GOT3 (cell line): ENCODE results near the gene PCDH17.

ENCODE experiments used
- DNase-seq: peaks from one replicate; lab custom pipeline; 2025; ENCODE audit warnings: mixed read lengths; lab: John Stamatoyannopoulos, UW

Gene PCDH17

DNA sequence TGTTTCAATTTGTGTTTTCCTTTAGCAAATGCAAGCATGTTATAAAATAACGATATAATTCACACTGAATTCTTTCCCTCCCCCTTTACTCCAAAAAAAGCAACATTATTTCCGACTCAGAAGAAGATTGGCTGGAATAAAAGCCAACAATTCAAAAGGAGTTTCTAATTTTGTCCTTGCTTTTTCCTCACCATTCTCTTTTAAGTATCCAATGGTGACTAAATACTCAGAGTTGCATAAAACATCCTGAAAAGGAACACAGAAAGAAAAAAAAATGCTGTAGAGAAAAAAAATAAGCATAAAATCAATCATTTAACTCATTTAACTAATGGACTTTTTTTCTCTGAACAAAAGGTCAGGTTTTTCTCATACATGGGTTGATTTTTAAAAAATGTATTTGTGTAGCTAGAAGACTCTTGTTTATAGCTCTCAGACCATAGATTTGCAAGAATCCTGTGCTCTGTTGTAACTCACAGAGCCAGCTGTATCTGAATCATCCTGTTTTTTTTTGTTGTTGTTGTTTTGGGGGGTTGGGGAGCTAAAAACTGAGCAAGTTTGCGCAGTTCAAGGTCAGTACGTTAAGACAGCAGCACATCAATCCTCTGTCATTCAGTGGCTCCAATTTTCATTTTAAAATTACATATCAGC lies 108.1 kb downstream of the PCDH17 start:
- no peak for DNase-seq

DNA sequence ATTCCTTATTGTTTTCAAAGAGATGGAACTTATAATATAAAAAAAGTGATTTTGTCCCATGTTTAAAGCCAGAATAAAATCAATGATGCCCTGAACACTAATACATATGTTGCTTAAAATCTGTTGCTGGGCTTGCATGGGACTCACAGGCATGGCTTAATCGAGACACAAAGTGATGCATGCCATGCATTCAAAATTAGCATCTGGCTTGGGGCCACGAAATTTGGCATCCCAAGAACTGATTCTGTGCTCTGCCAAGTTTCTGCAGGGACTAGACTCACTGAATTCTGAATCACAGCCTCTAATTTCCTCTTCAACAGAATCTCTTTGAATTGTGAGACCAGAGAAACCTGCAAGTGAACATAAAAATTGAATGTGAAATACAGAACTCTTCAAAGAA lies 109.2 kb downstream of the PCDH17 start:
- DNase-seq, result no peak

DNA sequence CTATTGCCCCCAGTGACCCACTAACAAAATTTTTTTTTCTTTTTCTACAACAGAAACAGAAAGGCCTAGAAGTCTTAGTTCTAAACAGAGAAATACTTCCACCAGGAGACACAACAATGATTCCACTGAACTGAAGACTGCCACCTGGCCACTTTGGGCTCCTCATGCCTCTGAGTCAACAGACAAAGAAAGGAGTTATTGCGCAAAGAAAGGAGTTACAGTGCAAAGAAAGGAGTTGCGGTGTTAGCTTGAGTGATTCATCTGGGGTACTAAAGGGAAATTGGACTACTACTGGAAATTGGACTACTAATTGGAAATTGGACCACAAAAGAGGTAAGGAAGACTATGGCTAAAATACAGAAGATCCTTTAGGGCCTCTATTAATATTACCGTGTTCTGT lies 116.6 kb downstream of the PCDH17 start:
- no peak for DNase-seq

DNA sequence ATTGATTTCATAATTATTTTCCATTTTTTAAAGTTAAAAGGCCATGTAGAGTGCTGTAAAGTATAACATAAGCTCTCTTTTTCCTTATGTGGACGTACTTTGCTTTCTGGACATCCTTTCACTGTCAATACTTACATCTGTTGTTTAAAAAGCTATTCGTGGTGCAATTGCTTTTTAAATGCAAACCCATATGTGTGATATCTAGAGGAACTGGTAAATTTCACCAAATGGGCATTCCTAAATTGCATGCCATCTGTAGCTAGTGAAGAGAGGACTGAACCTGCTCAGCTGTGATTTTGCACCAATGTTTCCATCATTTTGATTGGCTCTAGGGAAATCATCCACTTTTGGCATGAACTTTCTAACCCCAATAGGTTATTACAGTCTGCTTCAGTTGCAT lies 129.4 kb downstream of the PCDH17 start:
- no peak for DNase-seq

DNA sequence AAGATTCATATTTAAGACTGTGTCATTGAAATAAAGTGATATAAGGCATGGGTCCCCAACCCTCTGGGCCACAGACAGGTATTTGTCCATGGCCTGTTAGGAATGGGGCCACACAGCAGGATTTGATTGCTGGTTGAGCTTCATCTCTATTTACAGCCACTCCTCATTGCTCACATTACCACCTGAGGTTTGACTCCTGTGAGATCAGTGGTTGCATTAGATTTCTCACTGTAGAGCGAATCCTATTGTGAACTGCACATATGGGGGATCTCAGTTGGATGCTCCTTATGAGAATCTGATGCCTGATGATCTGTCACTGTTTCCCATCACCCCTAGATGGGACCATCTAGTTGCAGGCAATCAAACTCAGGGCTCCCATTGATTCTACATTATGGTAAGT lies 132.1 kb downstream of the PCDH17 start:
- DNase-seq, result no peak
